IPS-18c (cell line): ENCODE measurements around the gene TPRX2.
"Not testable (repeated sequence)": the region's sequence is repeated elsewhere in the genome, so short reads cannot be mapped to it uniquely, and the experiment has no call there.

ENCODE experiments used
- H3K4me3 ChIP-seq: 2 replicates; pipeline ENCODE4 v1.7.0; 2013; ENCODE audit warnings: low read depth, mild to moderate bottlenecking, low read length, moderate library complexity; ENCODE audit not compliant: insufficient read depth
- H3K9me3 ChIP-seq: one replicate; pipeline ENCODE4 v1.6.1; 2013; ENCODE audit warnings: mild to moderate bottlenecking, low read length, moderate library complexity; ENCODE audit not compliant: control insufficient read depth, insufficient read depth

TPRX2 gene

GRCh38 chr19:47896019-47896418 lies 37.0 kb downstream of the TPRX2 start:
- H3K4me3 ChIP-seq = no peak overlapping the region
- peaks cover 2% of the 10 kb centered on the region for H3K9me3 ChIP-seq

- Histone ChIP-seq H3K4me3 (no peak overlapping the region), H3K9me3 (peaks cover 2% of the 10 kb centered on the region)
Measured at GRCh38 chr19:47896773-47897172, 37.7 kb downstream of the TPRX2 start.

GRCh38 chr19:47897861-47898260 lies 38.8 kb downstream of the TPRX2 start:
- peaks cover 4% of the 10 kb centered on the region for H3K9me3 ChIP-seq
- no peak overlapping the region for H3K4me3 ChIP-seq

- Histone ChIP-seq H3K4me3 (no peak overlapping the region), H3K9me3 (peaks cover 4% of the 10 kb centered on the region)
Measured at GRCh38 chr19:47899335-47899734, 40.3 kb downstream of the TPRX2 start.

GRCh38 chr19:47901370-47901769 lies 42.3 kb downstream of the TPRX2 start:
- H3K4me3 ChIP-seq = no peak overlapping the region
- H3K9me3 ChIP-seq = peaks cover 4% of the 10 kb centered on the region

- not testable (repeated sequence) for H3K4me3 ChIP-seq, H3K9me3 ChIP-seq
Measured at GRCh38 chr19:47909350-47909749, 50.3 kb downstream of the TPRX2 start.

GRCh38 chr19:47910191-47910590 lies 51.2 kb downstream of the TPRX2 start:
- H3K9me3 ChIP-seq = not testable (repeated sequence)

More at GRCh38 chr19:47910191-47910590, 51.2 kb downstream of the TPRX2 start:
- H3K4me3 ChIP-seq = not testable (repeated sequence)
